ENCODE measurements around the gene PHKA2. TPM values are rescaled to one million over a fixed set of nuclear protein-coding genes. Genes with fewer than 3 reads are reported as not detected.
"Not testable (repeated sequence)": the region's sequence is repeated elsewhere in the genome, so short reads cannot be mapped to it uniquely, and the experiment has no call there.

PHKA2 gene
- total and polyA plus RNA-seq, 10 of the 15 experiments (the other 5 are each of a cell fraction or from before 2014, with no cell fraction given) = 1.4 to 25.6 (median 15.4) TPM

DNA sequence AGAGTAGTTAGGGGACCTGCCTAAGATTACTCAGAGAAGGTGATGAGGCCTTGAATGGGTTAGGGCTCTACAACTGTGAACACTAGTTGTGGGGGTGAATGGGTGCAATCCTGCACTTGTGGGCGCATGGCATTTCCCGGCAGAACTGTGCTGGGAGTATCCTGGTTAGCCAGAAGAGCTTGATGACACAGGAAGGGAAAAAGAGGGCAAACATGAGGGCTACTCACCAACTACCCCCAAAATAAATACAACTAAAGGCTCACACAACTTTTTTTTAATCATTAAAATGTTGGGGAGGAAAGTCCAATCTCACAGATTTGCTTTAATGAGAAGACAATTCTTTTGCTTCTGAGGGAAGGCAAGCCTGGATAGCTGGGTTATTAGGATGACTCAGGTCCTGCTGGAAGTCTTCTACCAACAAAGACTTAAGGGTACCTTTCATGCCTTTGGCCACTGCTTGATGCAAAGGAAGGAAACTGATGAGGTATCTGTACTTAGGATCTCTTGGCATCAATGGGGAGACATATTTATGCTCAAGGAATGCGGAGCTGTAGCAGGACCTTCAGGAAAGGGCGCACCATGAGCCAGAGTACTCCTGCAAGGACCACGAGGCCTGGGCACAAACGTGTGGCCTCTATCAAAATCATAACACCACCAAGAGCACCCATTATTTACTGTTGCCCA lies 2.6 kb downstream of the PHKA2 start:
- Histone ChIP-seq H3K4me3 (no peak overlapping the region), H3K4me1 (ENCODE audit: control insufficient read depth, insufficient read depth, low read length) (no peaks in the 10 kb centered on the region; the same call in 1 of the 2 replicates), H3K79me2 (ENCODE audit: control insufficient read depth, insufficient read depth, low read length) (peaks cover 10% of the 10 kb centered on the region), H3K9ac (ENCODE audit: control insufficient read depth, insufficient read depth, low read length) (no peak overlapping the region), H3K36me3 (ENCODE audit: control insufficient read depth in 2 of 2, insufficient read depth in 2 of 2, low read length in 1 of 2) (no peaks in the 10 kb centered on the region), H3K9me3 (replicated peaks; ENCODE audit: control insufficient read depth, insufficient read depth, low read length) (no peaks in the 10 kb centered on the region), H3K27me3 (replicated peaks in 1 of 2; ENCODE audit: control insufficient read depth in 2 of 2, insufficient read depth in 2 of 2, low read length in 1 of 2) (no peaks in the 10 kb centered on the region), H2AFZ (ENCODE audit: control insufficient read depth, low read depth, low read length) (no peak overlapping the region), H3K4me2 (ENCODE audit: control insufficient read depth, insufficient read depth) (0 out of 2 replicates have a peak overlapping the region, but pooled peaks have one; percentile 18), H3K27ac (ENCODE audit: control insufficient read depth, insufficient read depth) (no peak overlapping the region), H4K20me1 (ENCODE audit: control insufficient read depth, insufficient read depth) (no peaks in the 10 kb centered on the region)
- BruUV-seq (replicated peaks) = no TSS peak
- ChIA-PET POLR2A (interaction anchor here (0.5 to 1.0 kb wide), 2 partner anchors 10 to 369 kb away, joined by 3 read pairs; no protein-coding TSS in a partner anchor), CTCF (interaction anchor here (1.0 kb wide), 1 partner anchor 353 kb away, joined by 3 read pairs; no protein-coding TSS in a partner anchor), SMC1A (ENCODE audit: uncharacterized antibody, unreplicated experiment) (interaction anchor here (1.0 kb wide), 1 partner anchor 14 kb away, joined by 3 read pairs; no protein-coding TSS in a partner anchor), RAD21 (ENCODE audit: unreplicated experiment) (interaction anchor here (0.6 kb wide), 1 partner anchor 290 kb away, joined by 3 read pairs; no protein-coding TSS in a partner anchor)
- 55% methylated on average over 6 of the region's 6 CpGs for WGBS (ENCODE audit: insufficient coverage, insufficient replicate concordance, low lambda C conversion rate, missing lambda C conversion rate)
- no peak for TF ChIP-seq SIN3A (IDR thresholded peaks at IDR 0.05; ENCODE audit: low read depth, low read length)
- TF ChIP-seq NR2F1 (conservative IDR thresholded peaks at IDR 0.05) = no peak
- TF ChIP-seq PAX8 (IDR thresholded peaks at IDR 0.05) = no peak
- intact Hi-C loops (cut with micrococcal nuclease; ENCODE audit: unreplicated experiment) (loop anchor here (5.0 kb wide), 1 partner anchor 309 kb away; the partner anchor contains the start of gene RS1), in situ Hi-C loops (cut with MboI) (no loop called here)
- DNase-seq (ENCODE audit: low read depth, low spot score) (no peak), ATAC-seq (no peak), FAIRE-seq (no peak)

DNA sequence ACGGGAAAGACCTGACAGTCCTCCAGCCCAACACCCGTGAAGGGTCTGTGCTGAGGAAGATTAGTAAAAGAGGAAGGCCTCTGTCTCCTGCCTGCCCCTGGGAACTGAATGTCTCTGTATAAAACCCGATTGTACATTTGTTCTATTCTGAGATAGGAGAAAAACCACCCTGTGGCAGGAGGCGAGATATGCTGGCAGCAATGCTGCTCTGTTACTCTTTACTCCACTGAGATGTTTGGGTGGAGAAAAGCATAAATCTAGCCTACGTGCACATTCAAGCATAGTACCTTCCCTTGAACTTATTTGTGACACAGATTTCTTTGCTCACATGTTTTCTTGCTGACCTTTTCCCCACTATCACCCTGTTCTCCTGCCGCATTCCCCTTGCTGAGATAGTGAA lies 3.7 kb downstream of the PHKA2 start:
- H3K27ac ChIP-seq (ENCODE audit: control insufficient read depth, insufficient read depth); FAIRE-seq; H3K79me2 ChIP-seq (ENCODE audit: control insufficient read depth, insufficient read depth, low read length); H4K20me1 ChIP-seq (ENCODE audit: control insufficient read depth, insufficient read depth); SMC1A ChIA-PET (ENCODE audit: uncharacterized antibody, unreplicated experiment); H3K4me1 ChIP-seq (ENCODE audit: control insufficient read depth, insufficient read depth, low read length); H3K4me3 ChIP-seq; H3K9me3 ChIP-seq (replicated peaks; ENCODE audit: control insufficient read depth, insufficient read depth, low read length); in situ Hi-C loops (cut with MboI); ATAC-seq; DNase-seq (ENCODE audit: low read depth, low spot score); H3K36me3 ChIP-seq (ENCODE audit: control insufficient read depth in 2 of 2, insufficient read depth in 2 of 2, low read length in 1 of 2); H2AFZ ChIP-seq (ENCODE audit: control insufficient read depth, low read depth, low read length); H3K27me3 ChIP-seq (replicated peaks in 1 of 2; ENCODE audit: control insufficient read depth in 2 of 2, insufficient read depth in 2 of 2, low read length in 1 of 2); H3K9ac ChIP-seq (ENCODE audit: control insufficient read depth, insufficient read depth, low read length); BruUV-seq (replicated peaks): not testable (repeated sequence)
- ChIA-PET RAD21 (ENCODE audit: unreplicated experiment) (interaction anchor here (0.6 kb wide), 1 partner anchor 291 kb away, joined by 3 read pairs; no protein-coding TSS in a partner anchor), CTCF (interaction anchor here (1.0 kb wide), 1 partner anchor 354 kb away, joined by 3 read pairs; no protein-coding TSS in a partner anchor), POLR2A (interaction anchor here (0.6 kb wide), 1 partner anchor 427 kb away, joined by 3 read pairs; no protein-coding TSS in a partner anchor)
- WGBS (ENCODE audit: insufficient coverage, insufficient replicate concordance, low lambda C conversion rate, missing lambda C conversion rate) = 22% methylated on average over 6 of the region's 6 CpGs
- 0 out of 2 replicates have a peak, but pooled peaks have one; percentile 6 for TF ChIP-seq SPI1 (IDR thresholded peaks at IDR 0.05; ENCODE audit: borderline replicate concordance, insufficient read depth, low read depth, low read length)
- H3K4me2 ChIP-seq (ENCODE audit: control insufficient read depth, insufficient read depth) = 0 out of 2 replicates have a peak overlapping the region, but pooled peaks have one; percentile 3
- intact Hi-C loops (cut with micrococcal nuclease; ENCODE audit: unreplicated experiment) = loop anchor here (5.0 kb wide), 1 partner anchor 308 kb away; the partner anchor contains the start of gene RS1

Measured in GM12878 (cell line).